ENCODE measurements around the gene UGT1A8. TPM values are rescaled to one million over a fixed set of nuclear protein-coding genes. Genes with fewer than 3 reads are reported as not detected.

Gene UGT1A8
- polyA plus RNA-seq, 1 of the 3 experiments (the other 2 are of a cell fraction), result not detected

DNA sequence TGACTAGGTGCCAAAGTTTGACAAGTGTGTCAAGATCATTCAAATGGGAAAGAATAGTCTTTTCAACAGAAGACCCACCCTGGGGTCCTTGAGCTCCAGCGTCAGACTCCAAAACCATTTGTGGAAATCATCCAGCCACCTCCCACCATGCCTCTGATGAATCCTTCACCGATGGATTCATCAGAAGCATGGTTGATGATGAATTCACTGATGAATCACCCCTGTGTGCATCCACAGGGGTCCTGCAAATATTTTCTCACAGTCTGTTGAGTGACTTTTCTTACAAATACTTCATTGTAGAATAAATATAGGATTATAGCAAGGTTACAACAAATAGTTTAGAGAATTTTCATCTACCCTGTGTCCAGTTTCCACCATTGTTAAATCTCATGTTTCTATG lies 58.6 kb downstream of the UGT1A8 start:
- TF ChIP-seq, protein P1, sequence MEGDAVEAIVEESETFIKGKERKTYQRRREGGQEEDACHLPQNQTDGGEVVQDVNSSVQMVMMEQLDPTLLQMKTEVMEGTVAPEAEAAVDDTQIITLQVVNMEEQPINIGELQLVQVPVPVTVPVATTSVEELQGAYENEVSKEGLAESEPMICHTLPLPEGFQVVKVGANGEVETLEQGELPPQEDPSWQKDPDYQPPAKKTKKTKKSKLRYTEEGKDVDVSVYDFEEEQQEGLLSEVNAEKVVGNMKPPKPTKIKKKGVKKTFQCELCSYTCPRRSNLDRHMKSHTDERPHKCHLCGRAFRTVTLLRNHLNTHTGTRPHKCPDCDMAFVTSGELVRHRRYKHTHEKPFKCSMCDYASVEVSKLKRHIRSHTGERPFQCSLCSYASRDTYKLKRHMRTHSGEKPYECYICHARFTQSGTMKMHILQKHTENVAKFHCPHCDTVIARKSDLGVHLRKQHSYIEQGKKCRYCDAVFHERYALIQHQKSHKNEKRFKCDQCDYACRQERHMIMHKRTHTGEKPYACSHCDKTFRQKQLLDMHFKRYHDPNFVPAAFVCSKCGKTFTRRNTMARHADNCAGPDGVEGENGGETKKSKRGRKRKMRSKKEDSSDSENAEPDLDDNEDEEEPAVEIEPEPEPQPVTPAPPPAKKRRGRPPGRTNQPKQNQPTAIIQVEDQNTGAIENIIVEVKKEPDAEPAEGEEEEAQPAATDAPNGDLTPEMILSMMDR (IDR thresholded peaks at IDR 0.05), result no peak
- no peak for TF ChIP-seq TAF1 (IDR thresholded peaks at IDR 0.05; ENCODE audit: borderline replicate concordance, low read depth, low read length)
- TF ChIP-seq NRF1 (IDR thresholded peaks at IDR 0.05; ENCODE audit: low read depth, low read length), result no peak
- TF ChIP-seq MXI1 (IDR thresholded peaks at IDR 0.05; ENCODE audit: low read depth, low read length), result no peak
- TF ChIP-seq RFX5 (IDR thresholded peaks at IDR 0.05; ENCODE audit: low read length), result no peak
- no peak for TF ChIP-seq RAD21 (IDR thresholded peaks at IDR 0.05; ENCODE audit: low read length)
- no peak for TF ChIP-seq CHD2 (IDR thresholded peaks at IDR 0.05; ENCODE audit: low read length, partially characterized antibody)
- TF ChIP-seq SMC3 (IDR thresholded peaks at IDR 0.05; ENCODE audit: low read depth, low read length), result no peak
- TF ChIP-seq, protein P2, sequence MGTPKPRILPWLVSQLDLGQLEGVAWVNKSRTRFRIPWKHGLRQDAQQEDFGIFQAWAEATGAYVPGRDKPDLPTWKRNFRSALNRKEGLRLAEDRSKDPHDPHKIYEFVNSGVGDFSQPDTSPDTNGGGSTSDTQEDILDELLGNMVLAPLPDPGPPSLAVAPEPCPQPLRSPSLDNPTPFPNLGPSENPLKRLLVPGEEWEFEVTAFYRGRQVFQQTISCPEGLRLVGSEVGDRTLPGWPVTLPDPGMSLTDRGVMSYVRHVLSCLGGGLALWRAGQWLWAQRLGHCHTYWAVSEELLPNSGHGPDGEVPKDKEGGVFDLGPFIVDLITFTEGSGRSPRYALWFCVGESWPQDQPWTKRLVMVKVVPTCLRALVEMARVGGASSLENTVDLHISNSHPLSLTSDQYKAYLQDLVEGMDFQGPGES (IDR thresholded peaks at IDR 0.05; ENCODE audit: low read depth, low read length), result no peak
- TF ChIP-seq FOSL2 (IDR thresholded peaks at IDR 0.05; ENCODE audit: borderline replicate concordance, low read depth), result no peak
- CTCF ChIA-PET, result no interaction called here
- 13% methylated on average over 2 of the region's 2 CpGs for WGBS (ENCODE audit: low lambda C conversion rate)

DNA sequence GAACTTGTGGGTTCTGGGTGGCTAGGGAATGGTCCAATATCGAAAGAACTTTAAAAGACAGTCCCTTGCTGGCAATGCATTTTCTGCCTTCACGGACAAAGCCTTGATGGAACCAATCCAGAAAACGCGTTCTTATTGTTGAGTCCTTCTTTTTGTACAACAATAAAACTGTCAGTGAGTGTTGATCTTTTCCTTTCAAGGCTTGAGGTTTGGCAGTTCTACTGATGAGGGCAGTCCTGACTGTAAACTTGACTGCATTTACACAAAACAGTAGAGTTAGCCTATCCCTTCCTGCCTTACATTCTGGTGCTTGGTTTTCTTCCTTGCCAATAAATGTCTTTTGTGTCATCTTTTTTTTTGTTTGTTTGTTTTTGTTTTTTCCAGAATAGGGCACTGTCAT lies 61.8 kb downstream of the UGT1A8 start:
- no peaks in the 10 kb centered on the region for H3K79me2 ChIP-seq (ENCODE audit: insufficient read depth)
- H3K9me3 ChIP-seq, result no peaks in the 10 kb centered on the region
- no peak overlapping the region for H3K27ac ChIP-seq (ENCODE audit: low read depth in 2 of 2, low read length in 1 of 2)
- TF ChIP-seq JUND (IDR thresholded peaks at IDR 0.05), result no peak
- TF ChIP-seq, protein P3, sequence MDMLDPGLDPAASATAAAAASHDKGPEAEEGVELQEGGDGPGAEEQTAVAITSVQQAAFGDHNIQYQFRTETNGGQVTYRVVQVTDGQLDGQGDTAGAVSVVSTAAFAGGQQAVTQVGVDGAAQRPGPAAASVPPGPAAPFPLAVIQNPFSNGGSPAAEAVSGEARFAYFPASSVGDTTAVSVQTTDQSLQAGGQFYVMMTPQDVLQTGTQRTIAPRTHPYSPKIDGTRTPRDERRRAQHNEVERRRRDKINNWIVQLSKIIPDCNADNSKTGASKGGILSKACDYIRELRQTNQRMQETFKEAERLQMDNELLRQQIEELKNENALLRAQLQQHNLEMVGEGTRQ (IDR thresholded peaks at IDR 0.05; ENCODE audit: borderline replicate concordance, low read depth, low read length), result no peak
- TF ChIP-seq, protein P4, sequence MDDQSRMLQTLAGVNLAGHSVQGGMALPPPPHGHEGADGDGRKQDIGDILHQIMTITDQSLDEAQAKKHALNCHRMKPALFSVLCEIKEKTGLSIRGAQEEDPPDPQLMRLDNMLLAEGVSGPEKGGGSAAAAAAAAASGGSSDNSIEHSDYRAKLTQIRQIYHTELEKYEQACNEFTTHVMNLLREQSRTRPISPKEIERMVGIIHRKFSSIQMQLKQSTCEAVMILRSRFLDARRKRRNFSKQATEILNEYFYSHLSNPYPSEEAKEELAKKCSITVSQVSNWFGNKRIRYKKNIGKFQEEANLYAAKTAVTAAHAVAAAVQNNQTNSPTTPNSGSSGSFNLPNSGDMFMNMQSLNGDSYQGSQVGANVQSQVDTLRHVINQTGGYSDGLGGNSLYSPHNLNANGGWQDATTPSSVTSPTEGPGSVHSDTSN (IDR thresholded peaks at IDR 0.05), result no peak
- TF ChIP-seq RXRA (IDR thresholded peaks at IDR 0.05; ENCODE audit: borderline replicate concordance, low read depth), result no peak
- no peak for TF ChIP-seq POLR2AphosphoS5 (IDR thresholded peaks at IDR 0.05; ENCODE audit: low read depth, low read length)
- no peak for TF ChIP-seq RCOR1 (IDR thresholded peaks at IDR 0.05; ENCODE audit: low read length)
- TF ChIP-seq GATA2 (CRISPR knock-in tag; IDR thresholded peaks at IDR 0.05), result no peak
- TF ChIP-seq, protein P2 (IDR thresholded peaks at IDR 0.05; ENCODE audit: low read depth, low read length), result no peak
- no peak for TF ChIP-seq MXI1 (IDR thresholded peaks at IDR 0.05; ENCODE audit: low read depth, low read length)
- no peak for TF ChIP-seq GABPA (IDR thresholded peaks at IDR 0.05; ENCODE audit: low read depth)
- TF ChIP-seq RFX5 (IDR thresholded peaks at IDR 0.05; ENCODE audit: low read length), result no peak
- no peak for TF ChIP-seq FOSL2 (IDR thresholded peaks at IDR 0.05; ENCODE audit: borderline replicate concordance, low read depth)
- TF ChIP-seq, protein P5, sequence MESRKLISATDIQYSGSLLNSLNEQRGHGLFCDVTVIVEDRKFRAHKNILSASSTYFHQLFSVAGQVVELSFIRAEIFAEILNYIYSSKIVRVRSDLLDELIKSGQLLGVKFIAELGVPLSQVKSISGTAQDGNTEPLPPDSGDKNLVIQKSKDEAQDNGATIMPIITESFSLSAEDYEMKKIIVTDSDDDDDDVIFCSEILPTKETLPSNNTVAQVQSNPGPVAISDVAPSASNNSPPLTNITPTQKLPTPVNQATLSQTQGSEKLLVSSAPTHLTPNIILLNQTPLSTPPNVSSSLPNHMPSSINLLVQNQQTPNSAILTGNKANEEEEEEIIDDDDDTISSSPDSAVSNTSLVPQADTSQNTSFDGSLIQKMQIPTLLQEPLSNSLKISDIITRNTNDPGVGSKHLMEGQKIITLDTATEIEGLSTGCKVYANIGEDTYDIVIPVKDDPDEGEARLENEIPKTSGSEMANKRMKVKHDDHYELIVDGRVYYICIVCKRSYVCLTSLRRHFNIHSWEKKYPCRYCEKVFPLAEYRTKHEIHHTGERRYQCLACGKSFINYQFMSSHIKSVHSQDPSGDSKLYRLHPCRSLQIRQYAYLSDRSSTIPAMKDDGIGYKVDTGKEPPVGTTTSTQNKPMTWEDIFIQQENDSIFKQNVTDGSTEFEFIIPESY (IDR thresholded peaks at IDR 0.05; ENCODE audit: borderline replicate concordance, low read depth), result no peak
- no peaks in the 10 kb centered on the region for H3K36me3 ChIP-seq (replicated peaks in 1 of 2; ENCODE audit: control insufficient read depth in 1 of 2, insufficient read depth in 2 of 2, low read length in 1 of 2)
- no peak overlapping the region for H3K4me3 ChIP-seq (ENCODE audit: low read depth in 2 of 2, low read length in 1 of 2)
- H3K9me2 ChIP-seq, result no peaks in the 10 kb centered on the region
- no peak overlapping the region for H2AFZ ChIP-seq (ENCODE audit: low read depth)
- no peak overlapping the region for H3K4me2 ChIP-seq
- H3F3A ChIP-seq (replicated peaks; ENCODE audit: insufficient read depth), result no peaks in the 10 kb centered on the region
- H3K9ac ChIP-seq, result no peak overlapping the region
- DNase-seq, result no peak
- ChIA-PET POLR2A (no interaction called here), CTCF (no interaction called here)
- 42% methylated on average over 4 of the region's 4 CpGs for WGBS (ENCODE audit: low lambda C conversion rate)
- H3K27me3 ChIP-seq (ENCODE audit: insufficient read depth), result no peaks in the 10 kb centered on the region
- no peaks in the 10 kb centered on the region for H4K20me1 ChIP-seq (ENCODE audit: insufficient read depth)
- H3K4me1 ChIP-seq (ENCODE audit: control insufficient read depth in 1 of 2, insufficient read depth in 2 of 2, low read depth in 1 of 2, low read length in 1 of 2), result no peaks in the 10 kb centered on the region

More for the DNA sequence above, 58.6 kb downstream of the UGT1A8 start:
- no peak overlapping the region for H2AFZ ChIP-seq (ENCODE audit: low read depth)
- POLR2A ChIA-PET, result no interaction called here
- H3K4me3 ChIP-seq (ENCODE audit: low read depth in 2 of 2, low read length in 1 of 2), result no peak overlapping the region
- H3K27me3 ChIP-seq (ENCODE audit: insufficient read depth), result no peaks in the 10 kb centered on the region
- no peak overlapping the region for H3K9ac ChIP-seq
- no peaks in the 10 kb centered on the region for H3K4me1 ChIP-seq (ENCODE audit: control insufficient read depth in 1 of 2, insufficient read depth in 2 of 2, low read depth in 1 of 2, low read length in 1 of 2)
- H3K4me2 ChIP-seq, result no peak overlapping the region
- no peaks in the 10 kb centered on the region for H3K9me2 ChIP-seq
- H3K79me2 ChIP-seq (ENCODE audit: insufficient read depth), result no peaks in the 10 kb centered on the region
- H3K9me3 ChIP-seq, result no peaks in the 10 kb centered on the region
- H3K27ac ChIP-seq (ENCODE audit: low read depth in 2 of 2, low read length in 1 of 2), result no peak overlapping the region
- H3K36me3 ChIP-seq (replicated peaks in 1 of 2; ENCODE audit: control insufficient read depth in 1 of 2, insufficient read depth in 2 of 2, low read length in 1 of 2), result no peaks in the 10 kb centered on the region
- no peaks in the 10 kb centered on the region for H3F3A ChIP-seq (replicated peaks; ENCODE audit: insufficient read depth)
- DNase-seq, result no peak
- no peaks in the 10 kb centered on the region for H4K20me1 ChIP-seq (ENCODE audit: insufficient read depth)

Data from SK-N-SH (cell line).